Prostate gland (tissue), 2 donors: ENCODE data around the gene SCAP. TPM values are rescaled to one million over a fixed set of nuclear protein-coding genes. Genes with fewer than 3 reads are reported as not detected.
"Not testable (repeated sequence)": the region's sequence is repeated elsewhere in the genome, so short reads cannot be mapped to it uniquely, and the experiment has no call there.

ENCODE experiments used
- DNase-seq: peaks from one replicate; pipeline ENCODE4 v3.0.0-alpha.2; 2019; ENCODE audit warnings: low spot score
- H3K27ac ChIP-seq, 2 donors: fragments of 200-600 bp; sonication (generic); 2 replicates each; pipeline ENCODE4 v1.5.1; 2017 to 2019
- H3K27me3 ChIP-seq: fragments of 200-600 bp; sonication (generic); replicated peaks from 2 replicates; pipeline ENCODE4 v1.5.1; 2019; ENCODE audit not compliant: insufficient read depth
- H3K36me3 ChIP-seq, 2 donors: fragments of 200-600 bp; sonication (generic); 1 replicate in 1 of 2; 2 replicates in 1 of 2; pipeline versions ENCODE4 v1.5.1 to v1.8.1; 2017 to 2019
- H3K4me1 ChIP-seq: fragments of 200-600 bp; sonication (generic); replicated peaks from 2 replicates; pipeline ENCODE4 v1.5.1; 2019
- H3K4me3 ChIP-seq, 2 donors: fragments of 200-600 bp; sonication (generic); 2 replicates each; pipeline ENCODE4 v1.5.1; 2017 to 2019
- H3K9me3 ChIP-seq: fragments of 200-600 bp; sonication (generic); 2 replicates; pipeline ENCODE4 v1.5.1; 2017
- POLR2A ChIP-seq: fragments of 450-650 bp; IDR thresholded peaks from one replicate; pipeline ENCODE4 v1.6.1; 2016; ENCODE audit warnings: antibody characterized with exemption, mild to moderate bottlenecking
- POLR2AphosphoS5 ChIP-seq: sonication (generic); formaldehyde crosslinking; IDR thresholded peaks from one replicate; pipeline ENCODE4 v1.6.1; 2017; ENCODE audit warnings: antibody characterized with exemption
- WGBS: methylation state at CpG from one replicate; pipeline ENCODE4 v1.1.5; 2018; 5-methylcytosine and 5-hydroxymethylcytosine counted together
- intact Hi-C: fragments of 100-400 bp; cut with DNase I; formaldehyde crosslinking; loops from one replicate; pipeline ENCODE4 v1.14.2; 2022
- total RNA-seq, 2 donors: library from RNA; depleted of rRNA; stranded (reverse); fragments of >200 nt; gene quantifications; one replicate each; pipeline ENCODE4 v1.1.0, GENCODE V29; 2016
- TF ChIP-seq, protein P1 (sequence below), 4 experiments: fragments of 200-600 bp in 2 of 4; fragments of 450-650 bp in 2 of 4; sonication (generic) in 2 of 4; IDR thresholded peaks; 1 replicate in 3 of 4; 2 replicates in 1 of 4; pipeline ENCODE4 v1.5.1; 2016 to 2019; ENCODE audit warnings: antibody characterized with exemption in 4 of 4, mild to moderate bottlenecking in 2 of 4, moderate library complexity in 2 of 4

SCAP gene
- total RNA-seq, 2 donors from 2014 or later: 71.5 to 230 TPM

- peaks cover 6% of the 10 kb centered on the region for H3K4me1 ChIP-seq
- no peaks in the 10 kb centered on the region for H3K36me3 ChIP-seq
- no peaks in the 10 kb centered on the region for H3K9me3 ChIP-seq
- no peaks in the 10 kb centered on the region for H3K27me3 ChIP-seq
- DNase-seq: peak; percentile 14
- intact Hi-C loops: no loop called here
- WGBS: 14% methylated on average over 36 of the region's 36 CpGs
- peak overlapping the region; percentile 94 to 96 for H3K27ac ChIP-seq
- TF ChIP-seq, protein P1, sequence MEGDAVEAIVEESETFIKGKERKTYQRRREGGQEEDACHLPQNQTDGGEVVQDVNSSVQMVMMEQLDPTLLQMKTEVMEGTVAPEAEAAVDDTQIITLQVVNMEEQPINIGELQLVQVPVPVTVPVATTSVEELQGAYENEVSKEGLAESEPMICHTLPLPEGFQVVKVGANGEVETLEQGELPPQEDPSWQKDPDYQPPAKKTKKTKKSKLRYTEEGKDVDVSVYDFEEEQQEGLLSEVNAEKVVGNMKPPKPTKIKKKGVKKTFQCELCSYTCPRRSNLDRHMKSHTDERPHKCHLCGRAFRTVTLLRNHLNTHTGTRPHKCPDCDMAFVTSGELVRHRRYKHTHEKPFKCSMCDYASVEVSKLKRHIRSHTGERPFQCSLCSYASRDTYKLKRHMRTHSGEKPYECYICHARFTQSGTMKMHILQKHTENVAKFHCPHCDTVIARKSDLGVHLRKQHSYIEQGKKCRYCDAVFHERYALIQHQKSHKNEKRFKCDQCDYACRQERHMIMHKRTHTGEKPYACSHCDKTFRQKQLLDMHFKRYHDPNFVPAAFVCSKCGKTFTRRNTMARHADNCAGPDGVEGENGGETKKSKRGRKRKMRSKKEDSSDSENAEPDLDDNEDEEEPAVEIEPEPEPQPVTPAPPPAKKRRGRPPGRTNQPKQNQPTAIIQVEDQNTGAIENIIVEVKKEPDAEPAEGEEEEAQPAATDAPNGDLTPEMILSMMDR (IDR thresholded peaks at IDR 0.05): no peak
- TF ChIP-seq POLR2A: no peak
- no peak for TF ChIP-seq POLR2AphosphoS5
- H3K4me3 ChIP-seq: peak overlapping the region; percentile 73 to 74
Measured at GRCh38 chr3:47512416-47513124, 36.8 kb upstream of the SCAP start.

DNA sequence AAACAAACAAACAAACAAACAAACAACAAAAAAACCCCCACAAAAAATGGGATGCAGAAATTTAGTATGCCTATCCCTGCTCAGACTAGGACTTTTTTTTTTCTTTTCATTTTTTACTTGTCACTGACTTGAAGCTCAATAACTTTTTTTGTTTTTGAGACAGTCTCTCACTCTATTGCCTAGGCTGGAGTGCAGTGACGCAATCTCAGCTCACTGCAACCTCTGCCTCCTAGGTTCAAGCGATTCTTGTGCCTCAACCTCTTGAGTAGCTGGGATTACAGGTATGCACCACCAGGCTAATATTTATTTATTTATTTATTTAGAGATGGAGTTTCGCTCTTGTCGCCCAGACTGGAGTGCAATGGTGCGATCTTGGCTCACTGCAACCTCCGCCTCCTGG lies 29.5 kb upstream of the SCAP start:
- H3K27me3 ChIP-seq, H3K9me3 ChIP-seq, H3K4me3 ChIP-seq, H3K27ac ChIP-seq, intact Hi-C loops, H3K4me1 ChIP-seq, DNase-seq, H3K36me3 ChIP-seq: not testable (repeated sequence)
- over 99% methylated on average over 6 of the region's 6 CpGs for WGBS

DNA sequence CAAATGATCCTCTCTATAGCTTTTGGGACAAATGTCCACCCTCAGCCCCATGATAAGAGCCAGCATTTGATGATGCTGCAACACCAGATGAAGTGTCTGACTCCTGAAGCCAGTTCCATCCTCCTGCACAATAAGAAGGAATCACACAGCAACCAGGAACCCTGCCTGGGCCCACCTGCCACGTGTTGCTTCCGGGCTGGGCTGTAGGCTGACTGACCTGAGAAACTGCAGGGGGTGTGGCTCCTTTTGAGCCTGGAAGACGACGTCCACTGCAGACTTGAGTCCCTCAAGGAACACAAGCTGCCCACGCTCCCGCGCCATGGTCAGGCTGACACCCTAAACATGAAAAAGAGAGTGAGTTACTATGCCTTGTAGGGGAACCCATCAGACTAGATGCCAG lies 28.4 kb upstream of the SCAP start:
- TF ChIP-seq POLR2AphosphoS5: no peak
- TF ChIP-seq, protein P1 (IDR thresholded peaks at IDR 0.05): no peak
- no peak for DNase-seq
- WGBS: 87% methylated on average over 7 of the region's 7 CpGs
- Histone ChIP-seq H3K27me3 (no peaks in the 10 kb centered on the region), H3K4me3 (no peak overlapping the region), H3K27ac (no peak overlapping the region), H3K36me3 (peaks cover 0 to 7% of the 10 kb centered on the region in 2 donors), H3K4me1 (no peaks in the 10 kb centered on the region), H3K9me3 (no peaks in the 10 kb centered on the region)
- intact Hi-C loops: no loop called here

DNA sequence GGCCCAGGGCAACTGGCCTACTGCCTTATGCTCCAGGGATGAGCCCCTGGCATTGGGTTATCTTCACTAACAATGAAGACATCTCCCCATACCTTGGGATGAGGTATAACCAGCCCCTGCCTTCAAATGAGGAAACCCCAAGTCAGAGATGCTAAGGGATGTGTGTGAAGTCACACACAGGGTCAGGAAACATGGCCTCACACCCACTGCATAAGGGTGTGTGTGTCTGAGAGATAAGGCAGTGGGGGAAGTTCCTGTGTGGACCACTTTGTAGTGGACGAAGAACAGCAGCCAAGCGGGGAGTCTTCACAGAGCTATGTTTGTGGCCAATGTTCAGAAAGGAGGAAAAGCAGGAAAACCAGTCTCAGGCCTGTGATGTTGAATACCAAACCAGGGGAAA lies 27.3 kb upstream of the SCAP start:
- no peak for DNase-seq
- H3K27me3 ChIP-seq: no peaks in the 10 kb centered on the region
- H3K9me3 ChIP-seq: no peaks in the 10 kb centered on the region
- no peak overlapping the region for H3K4me3 ChIP-seq
- TF ChIP-seq, protein P1 (IDR thresholded peaks at IDR 0.05): no peak
- no peak for TF ChIP-seq POLR2AphosphoS5
- TF ChIP-seq POLR2A: no peak
- H3K4me1 ChIP-seq: no peaks in the 10 kb centered on the region
- no peak overlapping the region for H3K27ac ChIP-seq
- intact Hi-C loops: no loop called here
- H3K36me3 ChIP-seq: peaks cover 0 to 7% of the 10 kb centered on the region in 2 donors
- 84% methylated on average over 2 of the region's 2 CpGs for WGBS

DNA sequence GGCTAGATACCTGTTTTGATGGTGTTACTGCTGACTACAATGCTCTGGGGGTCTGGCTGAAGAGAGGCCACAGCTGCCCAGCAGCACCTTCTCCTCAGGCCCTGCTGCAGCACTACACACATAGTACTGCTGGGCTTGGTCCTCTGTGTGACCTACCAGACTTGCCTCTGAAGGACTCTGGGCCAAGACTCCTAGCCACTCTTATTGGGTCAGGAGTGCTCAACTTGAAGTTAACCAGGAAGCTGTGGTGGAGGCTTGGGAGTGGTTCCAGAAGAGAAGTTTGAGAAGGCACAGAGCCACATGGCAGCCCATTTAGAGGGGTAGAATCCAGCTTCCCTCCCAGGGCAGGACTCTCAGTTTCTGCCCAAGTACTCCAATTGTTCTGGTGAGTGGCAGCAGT lies 21.2 kb upstream of the SCAP start:
- intact Hi-C loops: no loop called here
- no peaks in the 10 kb centered on the region for H3K4me1 ChIP-seq
- peaks cover 0 to 6% of the 10 kb centered on the region in 2 donors for H3K36me3 ChIP-seq
- no peak overlapping the region for H3K27ac ChIP-seq
- TF ChIP-seq POLR2AphosphoS5 (no peak), POLR2A (no peak)
- TF ChIP-seq, protein P1 (IDR thresholded peaks at IDR 0.05): no peak
- no peak for DNase-seq
- no peak overlapping the region for H3K4me3 ChIP-seq
- no peaks in the 10 kb centered on the region for H3K9me3 ChIP-seq
- H3K27me3 ChIP-seq: no peaks in the 10 kb centered on the region
